ENCODE measurements around the gene MYO18B. TPM values are rescaled to one million over a fixed set of nuclear protein-coding genes. Genes with fewer than 3 reads are reported as not detected.

The MYO18B gene
- total RNA-seq, 1 donor from 2014 or later = 0.49 TPM

DNA sequence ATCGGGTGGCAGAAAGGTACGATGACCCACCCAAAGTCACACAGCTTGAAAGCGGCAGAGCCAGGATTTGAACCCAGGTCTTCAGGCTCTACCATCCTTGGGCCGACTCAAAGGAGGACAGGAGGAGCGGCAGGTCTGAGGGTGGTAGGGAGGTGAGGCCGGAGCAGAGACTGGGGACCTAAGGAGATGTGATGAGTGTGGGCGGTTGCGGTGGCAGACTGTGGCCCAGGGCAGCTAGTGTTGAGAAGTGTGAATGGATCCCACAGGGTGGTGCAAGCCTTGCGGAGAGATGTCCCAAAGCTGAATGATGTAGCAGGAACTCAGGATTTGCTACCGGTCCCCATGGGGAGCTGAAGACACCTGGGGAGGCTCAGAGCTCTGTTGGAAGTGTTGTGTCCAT is 180.2 kb downstream of the MYO18B start:
- Mint-ChIP-seq H3K4me3 (no peak overlapping the region), H3K27ac (no peak overlapping the region), H3K4me1 (no peaks in the 10 kb centered on the region), H3K36me3 (ENCODE audit: low read depth) (no peaks in the 10 kb centered on the region), H3K27me3 (peaks cover 12% of the 10 kb centered on the region), H3K9me3 (no peaks in the 10 kb centered on the region)
- no peak for DNase-seq
- intact Hi-C loops (cut with micrococcal nuclease) = no loop called here

DNA sequence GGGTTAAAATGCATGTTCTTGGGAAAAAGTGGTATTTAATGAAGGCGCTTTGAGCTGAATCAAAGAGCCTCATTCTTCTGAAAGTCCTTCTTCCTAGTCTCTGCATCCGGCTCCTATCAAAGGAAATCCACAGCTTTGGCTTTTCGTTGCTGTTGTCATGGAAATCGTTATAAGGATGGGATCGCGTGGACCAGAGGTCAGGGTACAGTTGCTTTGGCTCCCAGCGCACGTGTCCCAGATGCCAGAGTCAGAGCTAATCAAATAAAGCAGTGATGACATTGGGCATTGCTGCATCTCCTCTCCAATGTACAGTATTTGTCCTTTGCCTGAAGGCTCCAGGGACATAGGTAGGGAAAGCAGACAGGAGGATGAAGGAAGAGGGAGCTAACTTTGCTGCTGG is 181.9 kb downstream of the MYO18B start:
- no peak for DNase-seq
- Mint-ChIP-seq H3K9me3 (peaks cover 4% of the 10 kb centered on the region), H3K27ac (no peak overlapping the region), H3K4me1 (no peaks in the 10 kb centered on the region), H3K36me3 (ENCODE audit: low read depth) (no peaks in the 10 kb centered on the region), H3K4me3 (no peak overlapping the region), H3K27me3 (peaks cover 8% of the 10 kb centered on the region)
- intact Hi-C loops (cut with micrococcal nuclease) = no loop called here

DNA sequence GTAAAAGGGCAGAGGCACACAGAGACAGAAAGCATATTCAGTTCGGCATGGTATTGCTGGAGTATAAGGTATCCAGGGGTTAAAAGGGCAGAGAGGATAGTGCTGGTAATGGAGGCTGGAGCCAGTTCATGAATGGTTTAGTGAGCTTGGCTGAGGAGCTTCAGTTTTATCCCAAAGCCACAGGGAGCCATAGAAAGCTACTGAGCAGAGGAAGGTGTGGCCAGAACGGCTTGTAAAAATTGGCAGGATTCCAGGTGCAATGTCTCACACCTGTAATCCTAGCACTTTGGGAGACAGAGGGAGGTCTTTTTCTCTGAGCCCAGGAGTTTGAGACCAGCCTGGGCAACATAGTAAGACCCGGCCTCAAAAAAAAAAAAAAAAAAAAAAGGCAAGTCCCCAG is 186.1 kb downstream of the MYO18B start:
- Mint-ChIP-seq H3K27ac (no peak overlapping the region), H3K36me3 (ENCODE audit: low read depth) (no peaks in the 10 kb centered on the region), H3K9me3 (peaks cover 4% of the 10 kb centered on the region), H3K4me3 (no peak overlapping the region), H3K27me3 (peaks cover 8% of the 10 kb centered on the region), H3K4me1 (no peaks in the 10 kb centered on the region)
- no peak for DNase-seq
- intact Hi-C loops (cut with micrococcal nuclease) = no loop called here

DNA sequence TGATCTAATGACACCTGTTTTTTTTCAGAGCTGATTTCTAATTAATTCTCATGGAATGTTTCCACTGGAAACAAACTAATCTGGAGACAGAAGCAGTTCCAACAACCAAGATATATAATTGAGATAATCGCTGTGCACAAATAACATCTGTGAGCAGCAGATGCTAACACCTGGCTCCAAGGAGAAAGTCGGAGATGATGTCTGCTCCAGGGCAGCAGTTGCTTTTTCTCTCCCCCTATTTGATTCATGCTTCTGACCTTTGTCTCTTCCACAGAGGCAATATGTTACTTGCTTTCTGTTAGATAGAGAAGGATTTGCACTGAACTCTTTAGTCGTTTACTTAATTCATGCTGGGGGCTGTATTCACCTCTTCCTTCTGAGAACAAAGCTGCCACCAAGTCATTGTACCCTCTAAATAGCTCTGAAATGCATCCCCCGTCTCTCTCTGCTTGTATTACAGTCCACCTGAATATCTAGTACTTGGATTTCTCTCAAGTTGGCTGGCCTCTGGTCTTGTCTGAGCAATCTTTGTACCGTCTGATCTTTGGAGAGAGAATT is 187.4 kb downstream of the MYO18B start:
- Mint-ChIP-seq H3K4me3 (no peak overlapping the region), H3K4me1 (no peaks in the 10 kb centered on the region), H3K36me3 (ENCODE audit: low read depth) (no peaks in the 10 kb centered on the region), H3K9me3 (peaks cover 10% of the 10 kb centered on the region), H3K27ac (no peak overlapping the region), H3K27me3 (peaks cover 10% of the 10 kb centered on the region)
- intact Hi-C loops (cut with micrococcal nuclease) = no loop called here
- no peak for DNase-seq

DNA sequence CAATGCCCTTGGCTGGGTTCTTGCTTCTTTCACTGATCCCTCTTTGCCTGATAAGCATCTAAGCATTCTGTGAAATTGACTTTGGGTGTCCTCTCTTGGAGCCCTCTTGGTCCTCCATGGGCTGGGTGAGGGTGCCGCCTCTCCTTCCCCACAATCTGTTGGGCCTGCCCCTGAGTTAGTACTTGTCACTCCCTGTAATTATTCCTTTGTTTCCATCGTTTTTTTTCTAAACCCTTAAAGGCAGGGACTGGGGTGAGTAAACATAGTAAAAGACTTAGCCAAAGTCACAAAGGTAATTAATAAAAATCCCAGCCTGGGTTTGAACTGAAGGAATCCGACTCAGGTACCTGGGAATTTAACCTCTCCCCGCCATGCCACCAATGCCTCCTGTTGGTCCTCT is 188.1 kb downstream of the MYO18B start:
- Mint-ChIP-seq H3K27me3 (peaks cover 10% of the 10 kb centered on the region), H3K4me1 (no peaks in the 10 kb centered on the region), H3K36me3 (ENCODE audit: low read depth) (no peaks in the 10 kb centered on the region), H3K9me3 (peaks cover 10% of the 10 kb centered on the region), H3K4me3 (no peak overlapping the region), H3K27ac (no peak overlapping the region)
- DNase-seq = no peak
- intact Hi-C loops (cut with micrococcal nuclease) = no loop called here

DNA sequence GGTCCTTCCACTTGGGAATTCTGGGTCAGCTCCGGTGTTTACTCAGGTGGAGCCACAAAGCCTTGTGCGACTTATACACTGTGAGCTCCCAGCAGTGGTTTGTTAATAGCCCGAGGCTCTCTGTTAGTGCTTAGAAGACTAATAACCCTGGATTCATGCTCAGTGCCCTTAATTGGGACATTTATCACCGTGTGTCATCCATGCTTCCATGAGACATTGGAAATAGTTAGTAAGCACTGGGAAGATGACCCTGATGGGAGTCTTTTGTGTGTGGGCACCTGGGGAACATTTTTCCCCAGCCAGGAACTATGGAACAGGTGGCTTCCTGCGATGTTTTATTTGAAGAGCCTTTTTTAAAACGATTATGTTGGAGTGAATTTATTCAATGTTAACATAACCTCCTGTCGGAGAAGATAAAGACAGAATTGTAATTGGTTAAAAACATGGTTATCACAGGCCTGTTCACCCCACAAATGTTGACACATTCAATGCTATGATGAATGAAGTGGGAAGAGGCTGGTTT is 188.9 kb downstream of the MYO18B start:
- H3K27ac Mint-ChIP-seq = no peak overlapping the region
- H3K27me3 Mint-ChIP-seq = peaks cover 12% of the 10 kb centered on the region
- H3K36me3 Mint-ChIP-seq (ENCODE audit: low read depth) = no peaks in the 10 kb centered on the region
- H3K4me1 Mint-ChIP-seq = no peaks in the 10 kb centered on the region
- no peak for DNase-seq
- intact Hi-C loops (cut with micrococcal nuclease) = no loop called here
- H3K9me3 Mint-ChIP-seq = peaks cover 10% of the 10 kb centered on the region
- no peak overlapping the region for H3K4me3 Mint-ChIP-seq

DNA sequence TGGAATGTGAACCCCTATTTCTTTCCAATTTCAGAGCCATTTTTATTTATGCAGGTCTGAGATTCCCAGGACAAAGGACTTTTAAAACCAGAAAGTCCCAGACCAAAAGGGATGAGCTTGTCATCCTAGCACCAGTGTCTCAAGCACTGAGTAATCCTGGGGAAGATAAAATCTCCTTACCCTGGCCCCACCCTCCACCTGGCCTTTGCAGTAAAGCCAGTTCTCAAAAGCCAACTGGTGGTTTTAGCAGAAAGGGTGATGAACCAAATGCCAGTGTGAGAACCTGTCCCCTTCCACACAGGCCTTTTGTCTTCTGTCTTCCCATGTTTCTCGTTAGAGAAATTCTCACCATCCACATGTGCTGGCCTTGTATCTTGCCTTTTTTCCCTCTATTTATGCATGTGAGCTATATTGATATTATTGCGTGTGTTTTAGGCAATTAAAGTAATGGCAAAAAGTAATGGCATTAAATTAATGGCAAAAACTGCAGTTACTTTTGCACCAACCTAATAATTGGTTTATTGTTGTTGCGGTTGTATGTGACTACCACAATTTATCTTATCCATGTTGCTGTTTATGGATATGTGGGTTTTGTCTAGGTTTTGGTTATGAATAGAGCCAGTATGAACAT is 191.3 kb downstream of the MYO18B start:
- peaks cover 11% of the 10 kb centered on the region for H3K27me3 Mint-ChIP-seq
- no peaks in the 10 kb centered on the region for H3K4me1 Mint-ChIP-seq
- no peak for DNase-seq
- intact Hi-C loops (cut with micrococcal nuclease) = no loop called here
- H3K27ac Mint-ChIP-seq = no peak overlapping the region
- H3K4me3 Mint-ChIP-seq = no peak overlapping the region
- no peaks in the 10 kb centered on the region for H3K36me3 Mint-ChIP-seq (ENCODE audit: low read depth)
- H3K9me3 Mint-ChIP-seq = peaks cover 6% of the 10 kb centered on the region

DNA sequence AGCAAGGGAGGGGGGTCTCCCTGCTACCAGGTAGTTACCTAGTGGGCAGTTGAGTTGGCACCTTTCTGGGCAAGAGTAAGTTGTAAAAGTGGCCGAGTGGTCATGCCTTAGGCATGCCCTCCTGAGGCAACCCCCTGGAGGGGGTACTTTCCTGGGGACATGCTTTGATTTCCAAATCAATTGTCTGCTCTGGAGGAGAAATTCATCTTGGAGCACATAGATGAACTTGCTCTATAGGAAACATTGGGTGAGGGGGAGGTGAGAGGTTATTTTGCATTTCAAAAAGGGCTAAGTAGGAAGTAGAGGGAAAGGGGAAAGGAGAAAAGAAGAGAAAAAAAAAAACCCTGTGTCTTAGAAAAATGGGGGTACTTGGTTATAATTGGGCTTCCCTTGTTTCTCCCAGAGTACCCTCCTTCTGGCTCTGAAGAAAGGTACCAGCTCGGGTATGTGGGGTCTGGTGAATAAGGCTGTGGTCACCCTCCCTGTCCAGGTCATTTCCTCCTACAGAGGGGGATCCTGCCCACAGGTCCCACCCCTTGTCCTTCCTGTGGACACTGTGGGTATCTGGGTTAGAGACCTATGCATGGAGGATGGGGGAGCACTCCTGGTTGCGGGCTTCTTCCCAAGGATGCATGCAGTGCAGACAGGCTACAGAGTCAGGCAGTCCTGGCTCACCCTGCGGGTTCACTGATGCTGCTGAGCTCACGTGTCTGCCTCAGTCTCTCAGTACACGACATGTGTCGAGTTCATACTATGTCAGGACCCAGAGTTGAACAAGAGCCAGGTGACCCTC is 193.5 kb downstream of the MYO18B start:
- H3K4me1 Mint-ChIP-seq = no peaks in the 10 kb centered on the region
- intact Hi-C loops (cut with micrococcal nuclease) = no loop called here
- H3K9me3 Mint-ChIP-seq = peaks cover 6% of the 10 kb centered on the region
- H3K36me3 Mint-ChIP-seq (ENCODE audit: low read depth) = no peaks in the 10 kb centered on the region
- peaks cover 11% of the 10 kb centered on the region for H3K27me3 Mint-ChIP-seq
- no peak overlapping the region for H3K27ac Mint-ChIP-seq
- no peak overlapping the region for H3K4me3 Mint-ChIP-seq
- DNase-seq = no peak

DNA sequence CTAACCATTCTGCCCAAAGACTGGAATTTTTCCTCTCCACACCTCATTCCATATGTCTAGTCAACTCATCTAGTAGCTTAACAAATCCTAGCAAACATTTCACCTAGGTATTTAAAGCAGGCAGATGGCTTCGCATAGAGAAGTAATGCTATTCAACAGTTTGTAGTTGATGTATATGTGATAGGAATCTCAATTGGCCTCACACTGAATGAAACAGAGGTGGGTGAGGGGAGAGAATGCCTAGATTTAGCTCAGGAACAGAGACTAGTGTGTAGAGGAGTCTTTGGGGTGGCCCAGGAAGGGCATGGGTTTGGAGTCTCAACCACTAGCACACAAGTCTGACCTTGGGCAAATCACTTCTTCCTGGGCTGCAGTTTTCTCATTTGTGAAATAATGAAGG is 196.2 kb downstream of the MYO18B start:
- Mint-ChIP-seq H3K9me3 (peaks cover 6% of the 10 kb centered on the region), H3K4me1 (no peaks in the 10 kb centered on the region), H3K4me3 (no peak overlapping the region), H3K27ac (no peak overlapping the region), H3K27me3 (peaks cover 24% of the 10 kb centered on the region), H3K36me3 (ENCODE audit: low read depth) (no peaks in the 10 kb centered on the region)
- DNase-seq = no peak
- intact Hi-C loops (cut with micrococcal nuclease) = no loop called here

DNA sequence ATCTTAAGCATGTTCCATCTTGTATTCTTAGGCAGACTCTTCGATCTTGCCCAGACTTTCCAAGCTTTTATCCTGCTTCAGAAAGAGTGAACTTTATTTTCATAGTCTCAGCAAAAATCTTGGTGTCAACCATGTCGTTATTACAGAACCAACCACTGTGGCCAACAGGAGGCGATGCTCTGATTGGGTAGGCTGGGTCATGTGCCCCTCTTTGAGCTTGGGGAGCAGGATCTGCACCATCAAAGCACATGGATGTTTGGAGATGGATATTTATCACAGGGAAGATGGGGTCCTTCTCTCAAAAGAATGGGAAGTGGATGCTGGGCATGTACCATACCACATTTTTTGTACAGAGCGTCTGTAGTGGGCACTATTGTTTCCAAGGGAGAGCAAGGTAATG is 197.4 kb downstream of the MYO18B start:
- no peaks in the 10 kb centered on the region for H3K4me1 Mint-ChIP-seq
- intact Hi-C loops (cut with micrococcal nuclease) = no loop called here
- no peak for DNase-seq
- H3K27me3 Mint-ChIP-seq = peaks cover 19% of the 10 kb centered on the region
- H3K36me3 Mint-ChIP-seq (ENCODE audit: low read depth) = no peaks in the 10 kb centered on the region
- H3K9me3 Mint-ChIP-seq = no peaks in the 10 kb centered on the region
- no peak overlapping the region for H3K4me3 Mint-ChIP-seq
- H3K27ac Mint-ChIP-seq = no peak overlapping the region

DNA sequence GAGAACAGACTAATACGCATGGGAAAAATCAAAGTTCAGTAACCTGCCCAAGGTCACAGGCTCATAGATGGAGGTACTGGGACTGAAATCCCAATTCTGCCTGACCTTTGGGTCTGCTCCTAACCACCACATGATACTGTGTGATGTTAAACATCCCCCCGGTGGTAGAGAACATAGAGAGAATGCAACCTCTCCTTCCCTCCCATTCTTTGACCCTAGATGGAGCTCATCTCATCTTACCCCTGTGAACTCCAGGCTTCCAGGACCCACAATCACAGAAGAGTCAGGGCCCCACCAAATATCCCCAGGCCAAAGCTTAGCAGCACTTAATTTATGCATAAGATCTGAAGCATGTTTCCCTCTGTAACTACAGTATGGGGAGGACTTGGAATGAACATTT is 198.5 kb downstream of the MYO18B start:
- Mint-ChIP-seq H3K27ac (no peak overlapping the region), H3K27me3 (peaks cover 13% of the 10 kb centered on the region), H3K4me3 (no peak overlapping the region), H3K9me3 (no peaks in the 10 kb centered on the region), H3K36me3 (ENCODE audit: low read depth) (no peaks in the 10 kb centered on the region), H3K4me1 (no peaks in the 10 kb centered on the region)
- DNase-seq = no peak
- intact Hi-C loops (cut with micrococcal nuclease) = no loop called here

DNA sequence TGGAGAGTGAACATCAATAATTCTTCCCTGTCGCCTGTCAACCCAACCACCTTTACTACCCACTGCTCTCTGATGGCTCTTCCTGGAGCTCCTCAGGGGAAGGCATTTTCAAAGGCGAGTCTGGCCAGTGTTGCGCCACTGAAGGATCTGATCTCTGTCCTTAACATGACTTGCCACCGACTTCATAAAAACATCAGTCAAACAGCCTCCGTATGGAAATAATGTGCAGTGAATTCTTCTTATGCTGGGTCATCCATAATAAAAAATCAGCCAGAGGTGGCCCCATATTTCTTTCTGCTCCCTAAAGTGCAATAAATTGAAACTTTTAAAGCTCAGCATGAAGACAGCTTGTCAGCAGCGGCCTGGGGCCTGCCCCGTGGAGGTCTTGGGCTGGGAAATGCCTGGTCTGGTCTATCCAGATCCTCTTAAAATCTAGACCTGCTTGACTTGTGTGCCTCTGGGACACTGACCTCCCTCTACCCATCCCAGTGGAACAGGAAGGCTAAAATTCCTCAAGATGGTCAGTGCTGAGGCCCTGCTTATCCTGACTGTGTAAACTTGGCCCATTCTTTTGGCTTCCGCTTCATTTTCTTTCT is 199.5 kb downstream of the MYO18B start:
- no peak overlapping the region for H3K27ac Mint-ChIP-seq
- H3K4me1 Mint-ChIP-seq = no peaks in the 10 kb centered on the region
- H3K36me3 Mint-ChIP-seq (ENCODE audit: low read depth) = no peaks in the 10 kb centered on the region
- no peaks in the 10 kb centered on the region for H3K9me3 Mint-ChIP-seq
- H3K27me3 Mint-ChIP-seq = peaks cover 13% of the 10 kb centered on the region
- no peak overlapping the region for H3K4me3 Mint-ChIP-seq
- intact Hi-C loops (cut with micrococcal nuclease) = no loop called here
- no peak for DNase-seq

DNA sequence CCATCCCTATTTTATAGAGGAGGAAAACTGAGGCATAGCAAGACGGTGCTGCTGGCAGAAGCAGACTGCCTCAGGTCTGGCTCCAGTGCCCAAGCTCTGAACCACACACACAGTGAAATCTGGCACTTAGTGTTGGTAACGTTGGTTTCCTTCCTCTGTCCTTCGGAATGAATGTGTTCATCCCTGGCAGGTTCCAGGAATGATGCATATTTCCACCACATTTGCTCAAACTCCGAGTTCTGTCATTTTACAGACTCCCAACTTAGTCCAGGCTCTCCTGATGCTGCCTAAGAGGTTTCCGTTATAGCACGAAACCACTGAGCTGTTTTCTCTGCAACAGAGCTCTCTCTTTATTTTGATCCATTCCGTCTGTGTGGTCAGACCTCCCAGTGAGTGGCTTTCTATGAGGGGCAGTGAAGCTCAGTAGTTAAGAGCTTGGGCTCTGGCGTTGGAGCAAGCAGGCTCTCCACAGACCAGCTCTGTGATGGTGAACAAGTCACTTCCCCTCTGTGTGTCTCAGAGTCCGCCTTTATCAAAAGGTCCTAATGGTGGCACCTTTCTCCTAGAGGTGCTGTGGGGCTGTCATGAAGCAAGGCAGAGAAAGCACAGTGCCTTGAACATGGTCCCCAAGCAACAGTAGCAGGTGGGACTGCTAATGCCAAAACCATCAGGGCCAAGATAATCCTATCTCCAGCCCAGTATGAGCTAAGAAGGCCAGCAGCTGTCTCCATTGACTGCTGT is 200.3 kb downstream of the MYO18B start:
- H3K4me3 Mint-ChIP-seq = no peak overlapping the region
- intact Hi-C loops (cut with micrococcal nuclease) = no loop called here
- no peak for DNase-seq
- no peaks in the 10 kb centered on the region for H3K9me3 Mint-ChIP-seq
- peaks cover 13% of the 10 kb centered on the region for H3K27me3 Mint-ChIP-seq
- H3K27ac Mint-ChIP-seq = no peak overlapping the region
- H3K36me3 Mint-ChIP-seq (ENCODE audit: low read depth) = no peaks in the 10 kb centered on the region
- no peaks in the 10 kb centered on the region for H3K4me1 Mint-ChIP-seq

Measured in activated CD4-positive, alpha-beta T cell treated with anti-CD3 and anti-CD28 coated beads, Interleukin-2, amount 10 ng/mL, durations not matched to agents 24 days and 14 days (primary cell).